Mesenchymal stem cell (in vitro differentiated cells and primary cell): Measurements from ENCODE around the gene AP1B1.
A peak's percentile ranks its signal among the peaks of the same experiment; 100 is the strongest.
"Not testable (repeated sequence)": the region's sequence is repeated elsewhere in the genome, so short reads cannot be mapped to it uniquely, and the experiment has no call there.

Source experiments
- DNase-seq: peaks from one replicate; pipeline ENCODE4 v3.0.0-alpha.2; 2013
- H2AFZ ChIP-seq: one replicate; pipeline ENCODE4 v1.6.1; 2013; ENCODE audit warnings: low read depth, mild to moderate bottlenecking, control low read depth, inconsistent platforms, low read length, moderate library complexity
- H2AK5ac ChIP-seq: 2 replicates; pipeline ENCODE4 v1.6.1; 2013; ENCODE audit warnings: low read length, moderate library complexity, mild to moderate bottlenecking, inconsistent platforms; ENCODE audit not compliant: severe bottlenecking
- H2BK120ac ChIP-seq: one replicate; pipeline ENCODE4 v1.6.1; 2013; ENCODE audit warnings: low read depth, mild to moderate bottlenecking, inconsistent platforms, low read length, moderate library complexity
- H2BK12ac ChIP-seq, 2 experiments: one replicate each; pipeline ENCODE4 v1.6.1; 2013; ENCODE audit warnings: inconsistent platforms in 2 of 2, low read length in 2 of 2, mild to moderate bottlenecking in 2 of 2, moderate library complexity in 2 of 2, control low read depth in 1 of 2
- H2BK15ac ChIP-seq: one replicate; pipeline ENCODE4 v1.6.1; 2013; ENCODE audit warnings: mild to moderate bottlenecking, low read depth, inconsistent platforms; ENCODE audit not compliant: poor library complexity, severe bottlenecking
- H2BK5ac ChIP-seq: 2 replicates; pipeline ENCODE4 v1.6.1; 2013; ENCODE audit warnings: low read depth, mild to moderate bottlenecking, low read length, control low read depth, inconsistent platforms; ENCODE audit not compliant: poor library complexity, severe bottlenecking
- H3K14ac ChIP-seq, 2 experiments: one replicate each; pipeline ENCODE4 v1.6.1; 2013; ENCODE audit warnings: inconsistent platforms in 2 of 2, low read length in 2 of 2, control low read depth in 1 of 2, mild to moderate bottlenecking in 1 of 2, moderate library complexity in 1 of 2
- H3K18ac ChIP-seq, 2 experiments: one replicate each; pipeline ENCODE4 v1.6.1; 2013; ENCODE audit warnings: inconsistent platforms in 2 of 2, low read length in 2 of 2, control low read depth in 1 of 2, low read depth in 1 of 2, mild to moderate bottlenecking in 1 of 2
- H3K23ac ChIP-seq, 2 experiments: one replicate each; pipeline ENCODE4 v1.6.1; 2013; ENCODE audit warnings: inconsistent platforms in 2 of 2, low read length in 2 of 2, mild to moderate bottlenecking in 2 of 2, moderate library complexity in 2 of 2, control low read depth in 1 of 2
- H3K27ac ChIP-seq: 2 replicates; pipeline ENCODE4 v1.5.1; 2013; ENCODE audit warnings: mild to moderate bottlenecking, moderate library complexity, low read length, control low read depth, inconsistent platforms; ENCODE audit not compliant: poor library complexity, severe bottlenecking
- H3K27me3 ChIP-seq, 2 experiments: 2 replicates each; pipeline versions ENCODE4 v1.6.1 to v1.7.0; 2013; ENCODE audit warnings: low read length in 2 of 2, mild to moderate bottlenecking in 2 of 2, moderate library complexity in 2 of 2, control low read depth in 1 of 2, inconsistent platforms in 1 of 2; ENCODE audit not compliant: control insufficient read depth in 1 of 2, insufficient read depth in 1 of 2
- H3K36me3 ChIP-seq, 2 experiments: 2 replicates each; pipeline versions ENCODE4 v1.6.1 to v1.7.0; 2013; ENCODE audit warnings: low read length in 2 of 2, control low read depth in 1 of 2, inconsistent platforms in 1 of 2, low read depth in 1 of 2, mild to moderate bottlenecking in 1 of 2; ENCODE audit not compliant: insufficient read depth in 2 of 2, control insufficient read depth in 1 of 2
- H3K4ac ChIP-seq, 2 experiments: one replicate each; pipeline ENCODE4 v1.6.1; 2013; ENCODE audit warnings: inconsistent platforms in 2 of 2, low read length in 2 of 2, mild to moderate bottlenecking in 2 of 2, moderate library complexity in 2 of 2, control low read depth in 1 of 2, low read depth in 1 of 2
- H3K4me1 ChIP-seq: 2 replicates; pipeline ENCODE4 v1.6.1; 2013; ENCODE audit warnings: low read depth, low read length, control low read depth; ENCODE audit not compliant: control insufficient read depth, insufficient read depth
- H3K4me2 ChIP-seq: 2 replicates; pipeline ENCODE4 v1.6.1; 2013; ENCODE audit warnings: low read length, mild to moderate bottlenecking, inconsistent platforms; ENCODE audit not compliant: poor library complexity, severe bottlenecking
- H3K4me3 ChIP-seq, 2 experiments: 2 replicates each; pipeline versions ENCODE4 v1.5.1 to v1.7.0; 2013; ENCODE audit warnings: low read length in 2 of 2, mild to moderate bottlenecking in 2 of 2, control low read depth in 1 of 2, low read depth in 1 of 2; ENCODE audit not compliant: insufficient read depth in 1 of 2
- H3K79me1 ChIP-seq: replicated peaks from 2 replicates; pipeline ENCODE4 v1.6.1; 2013; ENCODE audit warnings: mild to moderate bottlenecking, control low read depth, low read length, inconsistent platforms; ENCODE audit not compliant: poor library complexity, severe bottlenecking
- H3K9ac ChIP-seq: 2 replicates; pipeline ENCODE4 v1.7.0; 2013; ENCODE audit warnings: mild to moderate bottlenecking, low read length, moderate library complexity
- H3K9me3 ChIP-seq: 2 replicates; pipeline ENCODE4 v1.7.0; 2013; ENCODE audit warnings: mild to moderate bottlenecking, low read length; ENCODE audit not compliant: control insufficient read depth
- H4K8ac ChIP-seq: one replicate; pipeline ENCODE4 v1.6.1; 2013; ENCODE audit warnings: inconsistent platforms, mild to moderate bottlenecking, low read length, moderate library complexity
- H4K91ac ChIP-seq: one replicate; pipeline ENCODE4 v1.6.1; 2013; ENCODE audit warnings: mild to moderate bottlenecking, low read length, inconsistent platforms
- WGBS: methylation state at CpG from one replicate; pipeline ENCODE4 v1.1.7; 2013; ENCODE audit warnings: mixed read lengths; 5-methylcytosine and 5-hydroxymethylcytosine counted together

AP1B1 gene

GRCh38 chr22:29359469-29359868, 28.9 kb downstream of the AP1B1 start:
- Histone ChIP-seq H2BK15ac (no peak overlapping the region), H2BK5ac (no peak overlapping the region), H2AK5ac (no peak overlapping the region), H3K27ac (no peak overlapping the region), H3K4ac (no peak overlapping the region), H3K79me1 (peaks cover 13% of the 10 kb centered on the region), H3K4me1 (no peaks in the 10 kb centered on the region), H2BK12ac (no peak overlapping the region), H4K91ac (no peak overlapping the region), H3K4me3 (no peak overlapping the region), H3K9me3 (no peaks in the 10 kb centered on the region), H4K8ac (peak overlapping the region; percentile 1), H3K36me3 (peaks cover 45 to 52% of the 10 kb centered on the region in 2 experiments), H3K23ac (no peak overlapping the region), H3K14ac (no peak overlapping the region), H3K18ac (no peak overlapping the region), H2AFZ (no peak overlapping the region), H3K4me2 (no peak overlapping the region), H3K27me3 (no peaks in the 10 kb centered on the region), H2BK120ac (no peak overlapping the region), H3K9ac (no peak overlapping the region)
- peak; percentile 70 for DNase-seq
- WGBS: 50% methylated on average over 9 of the region's 9 CpGs

- not testable (repeated sequence) for H3K9ac ChIP-seq, H4K8ac ChIP-seq, H2BK15ac ChIP-seq, H3K4me2 ChIP-seq, DNase-seq, H3K27me3 ChIP-seq, H3K4ac ChIP-seq, H3K4me1 ChIP-seq, H3K4me3 ChIP-seq, H3K18ac ChIP-seq, H3K14ac ChIP-seq, H2AK5ac ChIP-seq, H2BK120ac ChIP-seq, H3K23ac ChIP-seq, H2AFZ ChIP-seq, H2BK12ac ChIP-seq, H3K27ac ChIP-seq, H2BK5ac ChIP-seq, H4K91ac ChIP-seq, H3K9me3 ChIP-seq
- Histone ChIP-seq H3K79me1 (peaks cover 13% of the 10 kb centered on the region), H3K36me3 (peaks cover 64 to 69% of the 10 kb centered on the region in 2 experiments)
- WGBS: 98% methylated on average over 10 of the region's 12 CpGs
These were observed 31.0 kb downstream of the AP1B1 start for GRCh38 chr22:29357193-29357890.

- no peak overlapping the region for H3K4me2 ChIP-seq
- DNase-seq: no peak
- H3K9me3 ChIP-seq: no peaks in the 10 kb centered on the region
- H4K8ac ChIP-seq: no peak overlapping the region
- H2AFZ ChIP-seq: no peak overlapping the region
- WGBS: 97% methylated on average over 8 of the region's 8 CpGs
- no peak overlapping the region for H4K91ac ChIP-seq
- no peak overlapping the region for H2BK12ac ChIP-seq
- no peak overlapping the region for H3K23ac ChIP-seq
- no peak overlapping the region for H3K18ac ChIP-seq
- H2BK120ac ChIP-seq: no peak overlapping the region
- no peak overlapping the region for H3K4ac ChIP-seq
- peaks cover 3% of the 10 kb centered on the region for H3K4me1 ChIP-seq
- H3K14ac ChIP-seq: no peak overlapping the region
- peaks cover 12% of the 10 kb centered on the region for H3K79me1 ChIP-seq
- H2BK5ac ChIP-seq: no peak overlapping the region
- H3K9ac ChIP-seq: no peak overlapping the region
- H3K27me3 ChIP-seq: no peaks in the 10 kb centered on the region
- H3K36me3 ChIP-seq: peaks cover 87 to 89% of the 10 kb centered on the region in 2 experiments
- no peak overlapping the region for H3K4me3 ChIP-seq
- no peak overlapping the region for H2BK15ac ChIP-seq
- H3K27ac ChIP-seq: no peak overlapping the region
- H2AK5ac ChIP-seq: no peak overlapping the region
These were observed 34.5 kb downstream of the AP1B1 start for GRCh38 chr22:29353860-29354259.

GRCh38 chr22:29353286-29353685, 35.1 kb downstream of the AP1B1 start:
- Histone ChIP-seq H3K4me2 (no peak overlapping the region), H2BK12ac (no peak overlapping the region), H2BK120ac (no peak overlapping the region), H3K9me3 (no peaks in the 10 kb centered on the region), H3K9ac (no peak overlapping the region), H3K23ac (no peak overlapping the region), H3K27me3 (no peaks in the 10 kb centered on the region), H3K27ac (no peak overlapping the region), H3K4me1 (peaks cover 3% of the 10 kb centered on the region), H3K14ac (no peak overlapping the region), H3K18ac (no peak overlapping the region), H3K4ac (no peak overlapping the region), H2BK15ac (no peak overlapping the region), H3K36me3 (peaks cover 84 to 87% of the 10 kb centered on the region in 2 experiments), H2AFZ (no peak overlapping the region), H3K4me3 (no peak overlapping the region), H4K91ac (no peak overlapping the region), H2AK5ac (no peak overlapping the region), H3K79me1 (peaks cover 8% of the 10 kb centered on the region), H2BK5ac (no peak overlapping the region), H4K8ac (no peak overlapping the region)
- no peak for DNase-seq
- 98% methylated on average over 11 of the region's 11 CpGs for WGBS
